Prostate gland (tissue), 2 donors: ENCODE data around the gene MEG3. TPM values are rescaled to one million over a fixed set of nuclear protein-coding genes. Genes with fewer than 3 reads are reported as not detected.

ENCODE experiments used
- DNase-seq: peaks from one replicate; pipeline ENCODE4 v3.0.0-alpha.2; 2019; ENCODE audit warnings: low spot score
- H3K27ac ChIP-seq, 2 donors: fragments of 200-600 bp; sonication (generic); 2 replicates each; pipeline ENCODE4 v1.5.1; 2017 to 2019
- H3K27me3 ChIP-seq: fragments of 200-600 bp; sonication (generic); replicated peaks from 2 replicates; pipeline ENCODE4 v1.5.1; 2019; ENCODE audit not compliant: insufficient read depth
- H3K36me3 ChIP-seq, 2 donors: fragments of 200-600 bp; sonication (generic); 1 replicate in 1 of 2; 2 replicates in 1 of 2; pipeline versions ENCODE4 v1.5.1 to v1.8.1; 2017 to 2019
- H3K4me1 ChIP-seq: fragments of 200-600 bp; sonication (generic); replicated peaks from 2 replicates; pipeline ENCODE4 v1.5.1; 2019
- H3K4me3 ChIP-seq, 2 donors: fragments of 200-600 bp; sonication (generic); 2 replicates each; pipeline ENCODE4 v1.5.1; 2017 to 2019
- H3K9me3 ChIP-seq: fragments of 200-600 bp; sonication (generic); 2 replicates; pipeline ENCODE4 v1.5.1; 2017
- POLR2A ChIP-seq: fragments of 450-650 bp; IDR thresholded peaks from one replicate; pipeline ENCODE4 v1.6.1; 2016; ENCODE audit warnings: antibody characterized with exemption, mild to moderate bottlenecking
- POLR2AphosphoS5 ChIP-seq: sonication (generic); formaldehyde crosslinking; IDR thresholded peaks from one replicate; pipeline ENCODE4 v1.6.1; 2017; ENCODE audit warnings: antibody characterized with exemption
- WGBS: methylation state at CpG from one replicate; pipeline ENCODE4 v1.1.5; 2018; 5-methylcytosine and 5-hydroxymethylcytosine counted together
- intact Hi-C: fragments of 100-400 bp; cut with DNase I; formaldehyde crosslinking; loops from one replicate; pipeline ENCODE4 v1.14.2; 2022
- total RNA-seq, 2 donors: library from RNA; depleted of rRNA; stranded (reverse); fragments of >200 nt; gene quantifications; one replicate each; pipeline ENCODE4 v1.1.0, GENCODE V29; 2016
- TF ChIP-seq, protein P1 (sequence below), 4 experiments: fragments of 200-600 bp in 2 of 4; fragments of 450-650 bp in 2 of 4; sonication (generic) in 2 of 4; IDR thresholded peaks; 1 replicate in 3 of 4; 2 replicates in 1 of 4; pipeline ENCODE4 v1.5.1; 2016 to 2019; ENCODE audit warnings: antibody characterized with exemption in 4 of 4, mild to moderate bottlenecking in 2 of 4, moderate library complexity in 2 of 4

Gene MEG3
- total RNA-seq, 2 donors from 2014 or later, result 21.9 to 135 TPM

DNA sequence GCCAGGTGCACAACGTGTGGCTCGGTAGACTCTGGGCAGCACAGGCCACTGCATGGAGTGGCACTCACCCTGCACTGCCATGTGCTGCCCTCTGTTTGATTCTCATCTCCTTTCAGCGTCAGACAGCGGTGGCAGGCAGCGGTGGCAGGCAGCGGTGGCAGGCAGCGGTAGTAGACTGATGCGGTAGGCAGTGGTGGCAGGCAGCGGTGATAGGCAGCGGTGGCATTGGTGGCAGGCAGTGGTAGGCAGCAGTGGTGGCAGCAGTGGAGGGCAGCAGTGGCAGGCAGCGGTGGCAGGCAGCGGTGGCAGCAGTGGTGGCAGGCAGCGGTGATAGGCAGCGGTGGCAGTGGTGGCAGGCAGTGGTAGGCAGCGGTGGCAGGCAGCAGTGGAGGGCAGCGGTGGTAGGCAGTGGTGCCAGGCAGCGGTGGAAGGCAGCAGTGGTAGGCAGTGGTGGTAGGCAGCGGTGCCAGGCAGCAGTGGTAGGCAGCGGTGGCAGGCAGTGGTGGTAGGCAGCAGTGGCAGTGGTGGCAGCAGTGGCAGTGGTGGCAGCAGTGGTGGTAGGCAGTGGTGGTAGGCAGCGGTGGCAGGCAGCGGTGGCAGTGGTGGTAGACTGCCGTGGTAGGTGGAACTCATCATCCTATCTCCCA lies 6.0 kb upstream of the MEG3 start:
- no peak for DNase-seq

DNA sequence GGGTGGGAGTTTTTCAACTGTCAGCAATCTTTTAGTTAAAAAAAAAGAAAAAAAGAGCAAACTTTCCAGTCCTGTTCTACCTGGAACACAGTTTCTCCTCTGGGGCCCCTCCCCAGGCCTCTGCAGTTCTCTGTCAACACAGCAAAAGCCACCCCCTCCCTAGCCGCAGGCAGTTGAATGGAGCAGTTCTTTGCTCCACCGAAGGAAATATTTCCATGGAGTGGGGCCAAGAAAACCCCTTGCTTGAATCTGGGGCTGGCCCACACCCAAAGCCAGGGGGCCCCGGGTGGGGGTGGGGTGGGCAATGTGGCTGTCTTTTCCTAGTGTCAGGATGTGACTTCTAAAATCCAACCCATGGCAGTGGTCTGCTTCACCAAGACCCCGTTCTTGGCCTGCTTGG lies 5.0 kb upstream of the MEG3 start:
- Histone ChIP-seq H3K27me3 (no peaks in the 10 kb centered on the region), H3K9me3 (no peaks in the 10 kb centered on the region), H3K4me1 (peaks cover 3% of the 10 kb centered on the region), H3K4me3 (no peak overlapping the region), H3K27ac (no peak overlapping the region), H3K36me3 (no peaks in the 10 kb centered on the region)
- no peak for DNase-seq
- TF ChIP-seq POLR2A, result no peak
- TF ChIP-seq POLR2AphosphoS5, result no peak
- TF ChIP-seq, protein P1, sequence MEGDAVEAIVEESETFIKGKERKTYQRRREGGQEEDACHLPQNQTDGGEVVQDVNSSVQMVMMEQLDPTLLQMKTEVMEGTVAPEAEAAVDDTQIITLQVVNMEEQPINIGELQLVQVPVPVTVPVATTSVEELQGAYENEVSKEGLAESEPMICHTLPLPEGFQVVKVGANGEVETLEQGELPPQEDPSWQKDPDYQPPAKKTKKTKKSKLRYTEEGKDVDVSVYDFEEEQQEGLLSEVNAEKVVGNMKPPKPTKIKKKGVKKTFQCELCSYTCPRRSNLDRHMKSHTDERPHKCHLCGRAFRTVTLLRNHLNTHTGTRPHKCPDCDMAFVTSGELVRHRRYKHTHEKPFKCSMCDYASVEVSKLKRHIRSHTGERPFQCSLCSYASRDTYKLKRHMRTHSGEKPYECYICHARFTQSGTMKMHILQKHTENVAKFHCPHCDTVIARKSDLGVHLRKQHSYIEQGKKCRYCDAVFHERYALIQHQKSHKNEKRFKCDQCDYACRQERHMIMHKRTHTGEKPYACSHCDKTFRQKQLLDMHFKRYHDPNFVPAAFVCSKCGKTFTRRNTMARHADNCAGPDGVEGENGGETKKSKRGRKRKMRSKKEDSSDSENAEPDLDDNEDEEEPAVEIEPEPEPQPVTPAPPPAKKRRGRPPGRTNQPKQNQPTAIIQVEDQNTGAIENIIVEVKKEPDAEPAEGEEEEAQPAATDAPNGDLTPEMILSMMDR (IDR thresholded peaks at IDR 0.05), result no peak
- intact Hi-C loops, result loop anchor here (5.0 kb wide), 1 partner anchor 159 kb away; no protein-coding TSS in a partner anchor
- WGBS, result 25% methylated on average over 4 of the region's 4 CpGs

More for the DNA sequence above, 6.0 kb upstream of the MEG3 start:
- Histone ChIP-seq H3K9me3 (no peaks in the 10 kb centered on the region), H3K4me1 (peaks cover 3% of the 10 kb centered on the region), H3K4me3 (no peak overlapping the region), H3K27me3 (no peaks in the 10 kb centered on the region), H3K27ac (no peak overlapping the region), H3K36me3 (no peaks in the 10 kb centered on the region)
- intact Hi-C loops, result loop anchor here (5.0 kb wide), 2 partner anchors 82 to 158 kb away; partner anchors contain the start of gene RTL1
- TF ChIP-seq, protein P1 (IDR thresholded peaks at IDR 0.05), result no peak
- no peak for TF ChIP-seq POLR2A
- TF ChIP-seq POLR2AphosphoS5, result no peak
- WGBS, result 94% methylated on average over 22 of the region's 22 CpGs

DNA sequence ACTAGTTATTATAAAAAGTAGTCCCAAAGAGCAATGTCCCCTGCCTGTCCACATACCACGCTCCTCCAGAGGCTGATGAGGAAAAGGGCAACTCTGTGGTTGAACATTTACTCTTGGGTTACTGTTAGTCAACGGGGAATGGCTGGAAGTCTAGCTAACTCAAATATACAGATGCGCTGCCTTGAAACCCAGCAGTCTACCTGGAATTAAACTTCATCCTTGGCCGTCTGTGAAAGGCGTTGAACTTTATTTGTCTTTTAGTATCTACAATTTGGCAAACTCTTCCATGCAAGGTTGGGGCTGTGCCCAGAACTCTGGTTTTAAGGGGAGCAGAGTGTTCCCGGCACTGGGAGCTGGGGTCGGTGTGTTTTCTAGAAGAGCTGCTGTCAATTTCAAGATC lies 3.9 kb upstream of the MEG3 start:
- Histone ChIP-seq H3K27me3 (no peaks in the 10 kb centered on the region), H3K4me3 (no peak overlapping the region), H3K36me3 (no peaks in the 10 kb centered on the region), H3K4me1 (peaks cover 3% of the 10 kb centered on the region), H3K9me3 (no peaks in the 10 kb centered on the region), H3K27ac (peak overlapping the region in 1 of 2 donors; percentile 27)
- TF ChIP-seq, protein P1 (IDR thresholded peaks at IDR 0.05), result no peak
- TF ChIP-seq POLR2AphosphoS5, result peak; percentile 48
- DNase-seq, result peak; percentile 63
- 20% methylated on average over 7 of the region's 7 CpGs for WGBS
- intact Hi-C loops, result loop anchor here (5.0 kb wide), 1 partner anchor 160 kb away; no protein-coding TSS in a partner anchor

DNA sequence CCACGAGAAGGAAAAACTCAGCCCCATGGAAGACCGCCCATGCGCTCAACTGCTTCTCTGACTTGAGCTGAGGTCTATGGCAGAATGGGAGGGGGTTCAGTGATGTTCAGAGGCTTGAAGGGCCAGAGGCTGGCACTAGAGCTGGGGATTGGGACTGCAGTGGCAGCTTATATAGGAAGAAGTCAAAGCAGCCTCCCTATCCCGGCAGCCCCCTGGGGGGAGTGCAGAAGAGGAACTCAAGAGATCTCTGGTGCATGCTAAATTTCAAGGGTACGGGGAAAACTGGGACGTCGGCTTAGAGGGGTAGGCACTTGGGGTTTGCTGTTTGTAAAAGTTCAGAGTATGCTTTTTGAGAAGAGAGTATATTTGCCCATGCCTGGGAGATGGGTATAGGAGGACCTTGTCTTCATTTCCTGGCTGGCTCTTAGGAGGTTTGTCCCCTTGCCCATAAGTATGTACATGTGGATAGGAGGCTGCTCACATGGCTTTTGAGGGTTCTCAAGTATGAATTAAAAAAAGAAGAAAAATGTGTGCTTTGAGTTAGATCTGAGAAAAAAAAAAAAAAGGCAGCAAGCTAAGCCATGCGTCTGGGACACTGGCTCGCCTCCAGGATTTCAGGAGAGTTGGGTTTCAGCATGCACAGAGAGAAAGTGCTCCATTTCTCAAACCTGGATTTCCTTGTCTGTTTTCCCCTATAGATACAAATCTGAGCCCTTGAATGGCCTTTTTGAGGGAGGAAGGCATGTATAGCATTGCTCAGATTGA lies 3.2 kb upstream of the MEG3 start:
- intact Hi-C loops, result loop anchor here (5.0 kb wide), 1 partner anchor 160 kb away; no protein-coding TSS in a partner anchor
- Histone ChIP-seq H3K27ac (no peak overlapping the region), H3K36me3 (no peaks in the 10 kb centered on the region), H3K27me3 (no peaks in the 10 kb centered on the region), H3K9me3 (no peaks in the 10 kb centered on the region), H3K4me1 (peaks cover 3% of the 10 kb centered on the region), H3K4me3 (no peak overlapping the region)
- TF ChIP-seq POLR2AphosphoS5, result no peak
- no peak for TF ChIP-seq POLR2A
- TF ChIP-seq, protein P1 (IDR thresholded peaks at IDR 0.05), result no peak
- 40% methylated on average over 9 of the region's 9 CpGs for WGBS
- DNase-seq, result peak; percentile 69
